HG02623 (cell line): ENCODE measurements around the gene SHROOM3.

Source experiments
- ATAC-seq: cut with Tn5 transposase; IDR thresholded peaks from one replicate; pipeline ENCODE4 v1.9.1; 2021; ENCODE audit warnings: moderate library complexity; ENCODE audit not compliant: unreplicated experiment

Gene SHROOM3

GRCh38 chr4:76489686-76490161, 54.7 kb downstream of the SHROOM3 start:
- ATAC-seq = no peak

GRCh38 chr4:76492055-76492454, 57.0 kb downstream of the SHROOM3 start:
- no peak for ATAC-seq

DNA sequence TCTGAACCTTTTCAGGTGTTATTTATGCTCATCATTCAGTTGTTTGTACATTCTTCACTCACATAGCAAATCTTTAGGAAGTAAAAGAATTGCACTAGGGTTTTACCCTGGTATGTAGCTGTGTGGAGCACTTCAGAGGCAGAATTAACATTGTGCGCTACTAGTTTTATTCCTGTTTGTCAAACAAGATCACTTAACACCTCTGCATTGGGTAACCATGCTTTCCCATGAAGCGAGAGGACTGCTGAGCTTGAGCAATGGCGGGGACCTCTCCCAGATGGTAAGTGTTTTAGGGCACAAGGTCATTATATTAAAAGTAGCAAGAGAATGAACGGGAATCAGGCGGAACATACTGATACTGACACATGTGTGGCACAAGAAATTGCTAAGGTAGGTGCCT, 59.2 kb downstream of the SHROOM3 start:
- ATAC-seq = no peak

GRCh38 chr4:76494871-76495590, 60.0 kb downstream of the SHROOM3 start:
- no peak for ATAC-seq

DNA sequence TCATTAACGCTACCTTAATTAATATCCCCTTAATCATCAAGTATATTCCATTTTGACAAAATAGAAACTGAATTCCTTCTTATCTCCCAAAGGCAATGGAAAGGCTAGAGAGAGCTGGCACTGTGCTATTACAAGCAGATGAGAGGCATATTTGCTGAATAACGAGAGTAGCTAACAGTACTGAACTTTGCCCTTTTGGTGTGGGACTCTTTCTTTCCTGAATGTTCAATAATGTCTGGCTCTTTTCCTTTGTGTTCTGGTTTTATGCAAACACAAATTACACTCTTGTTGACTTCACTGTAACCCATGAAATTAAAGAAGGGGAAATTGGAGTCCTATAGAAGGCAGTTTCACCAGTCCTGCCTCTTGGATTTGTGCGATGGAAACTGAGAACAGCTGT, 63.5 kb downstream of the SHROOM3 start:
- no peak for ATAC-seq

DNA sequence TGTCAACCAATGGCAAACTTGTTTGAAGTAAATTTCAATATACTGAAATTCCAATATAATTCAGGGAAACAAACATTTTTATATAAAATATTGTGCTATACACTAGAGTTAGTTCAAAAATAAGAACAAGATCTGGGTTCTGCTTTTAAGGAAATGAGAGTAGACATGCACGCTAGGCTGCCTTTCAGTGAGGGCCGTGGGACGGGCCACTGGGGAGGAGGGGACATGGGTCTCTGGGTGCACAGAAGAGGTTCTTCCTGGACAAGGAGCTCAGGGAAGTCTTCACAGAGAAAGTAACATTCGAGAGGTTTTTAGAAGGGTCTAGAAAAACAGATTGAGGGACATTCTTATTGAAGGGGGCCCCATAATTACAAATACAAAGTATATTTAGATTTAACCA, 64.4 kb downstream of the SHROOM3 start:
- ATAC-seq = peak; percentile 78

DNA sequence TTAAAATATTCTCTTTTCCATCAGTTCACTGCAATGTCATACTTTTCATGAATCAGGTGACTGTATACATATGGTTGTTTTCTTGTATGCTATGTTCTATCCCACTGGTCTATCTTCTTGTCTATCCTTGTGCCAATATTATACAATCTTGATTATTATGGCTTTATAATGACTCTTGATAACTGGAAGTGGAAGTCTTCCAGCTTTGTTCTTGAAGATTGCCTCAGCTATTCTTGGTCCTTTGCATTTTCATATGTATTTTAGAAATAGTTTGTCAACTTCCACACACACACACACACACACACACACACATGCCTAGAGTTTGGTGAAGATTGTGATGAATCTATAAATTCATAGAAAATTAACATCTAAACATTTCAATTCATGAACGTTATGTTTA, 67.9 kb downstream of the SHROOM3 start:
- no peak for ATAC-seq

- no peak for ATAC-seq
Measured at GRCh38 chr4:76504613-76505465, 69.8 kb downstream of the SHROOM3 start.

DNA sequence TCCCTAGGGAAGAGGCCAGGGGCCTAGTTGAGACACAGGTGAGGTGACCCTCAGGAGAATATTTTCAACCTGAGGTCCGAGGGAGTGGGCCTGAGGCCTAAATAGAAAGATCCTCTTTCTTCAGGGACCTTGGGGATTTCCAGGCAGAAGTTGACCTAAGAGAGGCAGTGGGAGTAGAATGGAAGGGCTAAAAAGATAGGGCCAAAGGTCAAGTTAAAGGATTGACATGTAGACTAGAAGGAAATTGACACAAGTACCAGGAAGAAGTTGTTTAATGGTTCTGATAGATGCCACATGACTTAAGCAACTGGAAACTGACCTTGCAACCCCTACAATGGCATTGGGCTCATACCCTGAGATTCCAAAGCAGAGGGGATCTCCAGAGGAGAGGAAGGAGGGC, 76.9 kb downstream of the SHROOM3 start:
- no peak for ATAC-seq

DNA sequence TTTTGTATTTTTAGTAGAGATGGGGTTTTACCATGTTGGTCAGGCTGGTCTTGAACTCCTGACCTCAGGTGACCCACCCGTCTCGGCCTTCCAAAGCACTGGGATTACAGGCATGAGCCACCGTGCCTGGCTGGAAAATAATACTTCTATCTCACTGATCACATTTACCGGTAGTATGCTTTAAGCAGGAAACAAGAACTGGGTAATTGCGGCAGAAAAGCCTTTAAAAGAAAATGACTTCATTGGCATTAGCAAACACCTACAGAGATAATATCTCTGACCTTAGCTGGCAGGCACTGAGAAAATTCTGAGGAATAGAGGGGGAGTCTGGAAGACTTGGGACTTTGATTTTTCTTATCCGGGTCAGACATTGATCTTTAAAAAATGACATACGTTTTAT, 78.5 kb downstream of the SHROOM3 start:
- no peak for ATAC-seq

DNA sequence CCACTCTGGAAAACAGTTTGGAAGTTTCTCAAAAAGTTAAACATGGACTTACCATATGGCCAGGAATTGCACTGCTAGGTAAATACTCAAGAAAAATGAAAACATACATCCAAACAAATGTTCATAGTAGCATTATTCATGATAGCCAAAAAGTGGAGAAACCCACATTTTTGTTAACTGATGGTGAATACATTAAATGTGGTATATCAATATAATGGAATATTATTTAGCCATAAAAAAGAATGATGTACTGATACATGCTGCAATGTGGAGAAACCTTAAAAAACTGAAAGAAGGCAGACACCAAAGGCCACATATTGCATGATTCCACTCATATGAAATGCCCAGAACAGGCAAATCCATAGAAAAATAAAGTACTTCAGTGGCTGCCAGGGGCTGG, 79.1 kb downstream of the SHROOM3 start:
- no peak for ATAC-seq

DNA sequence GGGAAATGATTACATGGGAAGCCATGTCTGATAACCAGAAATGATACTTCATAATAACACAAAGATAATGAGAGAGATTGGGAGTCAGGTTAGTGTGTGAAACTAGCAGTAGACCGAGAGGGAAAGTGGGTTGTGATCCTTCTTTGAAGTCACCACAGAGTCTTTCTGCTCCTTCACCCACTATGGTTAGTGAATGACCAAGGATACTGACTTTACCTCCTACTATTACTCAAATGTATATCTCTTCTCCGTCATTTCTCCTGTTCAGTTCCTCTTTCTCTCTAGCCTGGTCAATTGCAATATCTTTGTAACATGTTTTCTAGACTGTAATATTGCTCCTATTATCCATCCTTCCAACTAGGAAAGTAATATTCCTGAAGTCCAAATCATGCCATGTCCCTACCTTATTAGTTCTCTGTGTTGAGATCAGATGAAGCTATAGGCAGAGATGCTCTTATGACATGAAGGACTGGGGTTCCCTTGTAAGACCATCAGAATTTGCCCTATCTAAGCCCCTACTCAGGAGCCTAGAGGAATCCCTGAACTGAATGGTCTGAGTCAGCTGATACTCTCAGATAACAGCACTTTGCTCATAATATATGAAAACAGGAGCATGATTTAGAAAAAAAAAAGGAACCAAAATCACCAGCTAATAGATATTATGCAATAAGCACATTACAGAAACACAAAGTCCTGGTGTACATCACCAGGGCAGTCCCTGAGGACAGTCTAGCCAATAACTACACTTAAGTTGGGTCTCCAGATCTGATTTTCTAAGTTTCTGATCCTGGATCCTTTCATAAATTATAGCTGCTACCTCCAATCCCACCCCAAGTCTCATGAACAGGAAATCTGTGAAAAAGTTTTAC, 81.2 kb downstream of the SHROOM3 start:
- peak; percentile 90 for ATAC-seq

DNA sequence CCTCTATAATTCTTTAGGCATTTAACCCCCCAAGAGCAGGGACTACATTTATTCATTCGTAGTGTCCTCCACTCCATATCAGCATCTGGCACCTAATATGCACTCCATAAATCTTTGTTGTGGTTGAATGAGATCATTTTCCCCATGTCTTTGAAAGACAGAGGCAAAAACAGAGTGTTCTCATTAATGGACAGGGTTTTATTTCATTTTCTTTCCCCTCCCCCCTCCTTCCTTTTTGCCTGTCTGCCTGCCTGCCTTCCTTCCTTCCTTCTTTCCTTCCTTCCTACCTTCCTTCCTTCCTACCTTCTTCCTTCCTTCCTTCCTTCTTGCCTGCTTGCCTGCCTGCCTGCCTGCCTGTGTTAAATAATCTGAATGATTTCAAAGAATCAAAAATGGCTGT, 83.2 kb downstream of the SHROOM3 start:
- no peak for ATAC-seq

DNA sequence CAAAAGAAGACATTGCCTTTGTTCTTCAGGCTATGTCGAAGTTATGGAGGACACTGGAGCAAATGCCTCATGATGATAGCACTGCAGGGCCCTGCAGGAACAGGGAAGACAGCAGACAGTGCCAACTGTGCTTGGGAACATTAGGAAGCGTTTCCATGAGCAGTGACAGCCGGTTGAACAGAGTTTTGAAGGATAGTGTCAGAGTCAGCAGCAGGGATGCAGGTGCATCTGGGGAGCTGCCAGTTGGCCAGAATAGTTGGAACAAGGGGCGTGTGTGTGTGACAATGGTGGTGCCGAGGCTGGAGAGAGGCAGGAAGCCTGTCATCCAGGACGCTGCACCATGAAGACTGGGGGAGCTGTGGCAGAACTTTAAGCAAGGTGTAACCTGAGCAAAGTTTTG, 88.6 kb downstream of the SHROOM3 start:
- ATAC-seq = no peak

- no peak for ATAC-seq
Measured at GRCh38 chr4:76525751-76526150, 90.7 kb downstream of the SHROOM3 start.

- ATAC-seq = no peak
Measured at GRCh38 chr4:76526585-76526990, 91.6 kb downstream of the SHROOM3 start.

DNA sequence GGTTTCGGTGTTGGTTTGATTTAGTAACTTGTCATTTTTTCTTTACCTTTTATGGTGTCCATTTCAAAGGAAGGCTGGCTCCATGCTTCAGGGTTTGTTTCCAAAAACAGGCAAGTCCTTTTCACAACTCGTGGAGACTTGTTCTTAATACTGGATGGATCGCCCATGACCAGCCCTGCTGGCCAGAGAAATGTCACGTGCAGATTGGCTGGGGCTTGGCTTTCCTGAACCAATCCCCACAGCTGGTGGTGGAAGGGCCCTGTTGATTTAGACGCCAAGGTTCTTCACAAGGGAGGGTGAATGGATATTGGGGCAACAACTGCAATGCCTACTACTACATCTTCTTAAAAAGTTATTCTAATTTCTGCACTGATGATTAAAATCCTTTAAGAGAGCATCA, 92.6 kb downstream of the SHROOM3 start:
- ATAC-seq = no peak

GRCh38 chr4:76531597-76531996, 96.6 kb downstream of the SHROOM3 start:
- no peak for ATAC-seq

GRCh38 chr4:76532805-76533204, 97.8 kb downstream of the SHROOM3 start:
- no peak for ATAC-seq

DNA sequence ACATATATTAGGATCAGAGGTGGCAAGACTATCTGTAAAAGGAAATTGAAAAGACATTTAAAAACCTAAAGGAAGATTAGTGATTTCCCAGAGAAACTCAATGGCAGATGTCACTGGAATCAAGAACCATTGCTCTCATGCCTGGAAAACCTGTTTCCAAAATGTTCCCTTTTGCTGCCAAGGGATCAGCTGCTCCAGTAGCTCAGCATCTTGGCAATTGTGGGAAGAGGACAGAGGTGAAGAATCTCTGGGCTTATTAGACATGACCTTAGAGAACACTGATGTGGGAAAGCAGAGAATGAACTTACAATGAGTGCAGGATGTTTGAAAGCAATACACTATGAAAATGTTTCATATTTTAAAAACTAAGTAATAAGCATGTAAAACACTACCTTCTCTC, 98.3 kb downstream of the SHROOM3 start:
- no peak for ATAC-seq
